ENCODE data around the gene CFAP74.
A peak's percentile ranks its signal among the peaks of the same experiment; 100 is the strongest.

The CFAP74 gene

DNA sequence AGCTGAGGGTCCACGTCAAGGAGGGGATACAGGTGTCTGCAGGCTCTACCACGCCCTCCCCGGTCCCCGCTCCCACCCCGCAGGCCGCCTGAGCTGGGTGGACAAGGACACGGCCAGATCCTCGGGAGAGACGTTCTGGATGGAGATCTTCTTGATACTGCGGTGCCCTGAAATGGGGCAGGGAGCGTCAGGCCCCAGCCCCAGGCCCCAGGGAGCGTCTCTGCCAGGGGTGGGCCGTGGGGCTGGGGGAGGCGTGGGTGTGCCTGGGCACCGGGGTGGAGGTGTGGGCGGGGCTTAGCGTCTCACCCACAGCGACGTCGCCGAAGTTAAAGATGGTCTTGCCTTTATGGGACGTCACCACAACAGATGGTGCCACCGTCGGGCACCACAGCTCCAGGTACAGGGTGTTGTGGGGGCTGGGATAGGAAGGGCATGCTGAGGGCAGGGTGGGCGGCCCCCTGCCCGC is 77.2 kb downstream of the CFAP74 start:
- no peak for DNase-seq (ENCODE audit: low spot score)

DNA sequence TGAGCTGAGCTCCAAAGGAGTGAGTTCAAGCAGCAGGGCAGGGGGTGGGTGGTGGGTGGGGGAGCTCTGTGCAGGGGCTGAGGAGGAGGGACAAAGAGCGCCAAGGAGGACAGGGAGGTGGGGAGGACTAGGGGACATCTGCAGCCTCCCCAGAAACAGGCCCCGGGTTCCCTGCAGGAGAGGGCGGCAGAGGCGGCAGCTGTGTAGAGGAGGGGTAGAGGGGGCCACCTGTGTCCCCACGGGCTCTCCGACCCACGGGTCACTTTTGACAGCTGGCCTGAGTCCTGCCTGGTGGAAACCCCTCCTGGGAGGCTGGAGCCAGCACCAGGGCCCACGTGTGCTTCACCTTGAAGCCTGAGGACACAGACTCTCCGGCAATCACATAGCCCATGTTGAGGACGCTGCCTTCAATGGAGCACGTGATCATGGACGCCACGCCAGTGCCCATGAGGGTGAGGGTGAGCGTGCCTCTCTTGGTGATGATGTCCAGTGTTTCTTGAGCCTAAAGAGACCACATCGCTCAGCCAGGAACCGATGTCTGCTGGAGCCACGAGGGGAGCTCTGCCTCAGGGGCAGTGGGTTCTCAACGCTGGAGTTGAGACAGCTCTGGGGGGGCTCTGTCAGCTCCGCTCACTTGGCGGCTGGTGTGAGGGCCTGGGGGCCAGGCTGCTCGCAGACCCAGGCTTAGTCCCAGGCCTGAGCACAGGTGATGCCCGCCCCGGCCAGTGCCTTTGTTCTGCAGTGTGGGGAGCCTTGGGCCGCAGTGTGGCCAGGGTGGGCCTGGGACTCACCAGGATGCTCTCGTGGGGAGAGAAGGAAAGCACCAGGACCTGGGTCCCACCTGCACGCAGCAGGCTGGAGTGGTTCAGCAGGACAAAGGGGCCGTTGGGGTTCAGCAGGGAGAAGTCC is 77.9 kb downstream of the CFAP74 start:
- no peak for DNase-seq (ENCODE audit: low spot score)

DNA sequence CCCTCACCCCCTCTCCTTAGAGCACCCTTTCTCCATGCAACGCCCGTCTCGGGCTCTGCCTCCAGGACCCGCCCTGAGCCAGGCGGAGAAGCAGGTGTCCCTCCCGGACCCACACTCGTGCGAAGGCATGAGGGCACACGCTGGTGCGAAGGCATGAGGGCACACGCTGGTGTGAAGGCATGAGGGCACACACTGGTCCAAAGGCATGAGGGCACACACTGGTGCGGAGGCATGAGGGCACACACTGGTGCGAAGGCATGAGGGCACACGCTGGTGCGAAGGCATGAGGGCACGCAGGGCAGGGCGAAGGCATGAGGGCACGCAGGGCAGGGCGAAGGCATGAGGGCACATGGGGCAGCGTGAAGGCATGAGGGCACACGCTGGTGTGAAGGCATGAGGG is 78.7 kb downstream of the CFAP74 start:
- no peak for DNase-seq (ENCODE audit: low spot score)

DNA sequence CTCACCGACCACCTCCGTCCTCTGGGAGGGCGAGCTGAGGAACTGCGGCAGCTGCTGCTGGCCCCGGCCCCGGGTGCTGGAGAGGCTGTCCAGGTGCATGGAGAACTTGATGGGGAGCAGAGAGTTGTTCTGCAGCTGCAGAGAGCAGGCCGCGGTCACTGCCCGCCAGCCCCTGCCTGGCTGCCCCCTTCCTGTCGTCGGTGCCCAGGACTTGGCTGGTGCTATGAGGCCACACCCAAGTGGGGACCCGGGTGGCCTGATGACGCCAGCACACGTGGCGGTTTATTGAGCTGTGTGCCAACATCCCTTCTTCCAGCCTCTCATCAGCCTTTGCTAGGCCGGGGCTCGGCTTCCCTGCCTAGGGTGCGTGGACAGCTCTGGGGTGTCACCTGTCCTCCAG is 79.2 kb downstream of the CFAP74 start:
- DNase-seq (ENCODE audit: low spot score), result no peak

DNA sequence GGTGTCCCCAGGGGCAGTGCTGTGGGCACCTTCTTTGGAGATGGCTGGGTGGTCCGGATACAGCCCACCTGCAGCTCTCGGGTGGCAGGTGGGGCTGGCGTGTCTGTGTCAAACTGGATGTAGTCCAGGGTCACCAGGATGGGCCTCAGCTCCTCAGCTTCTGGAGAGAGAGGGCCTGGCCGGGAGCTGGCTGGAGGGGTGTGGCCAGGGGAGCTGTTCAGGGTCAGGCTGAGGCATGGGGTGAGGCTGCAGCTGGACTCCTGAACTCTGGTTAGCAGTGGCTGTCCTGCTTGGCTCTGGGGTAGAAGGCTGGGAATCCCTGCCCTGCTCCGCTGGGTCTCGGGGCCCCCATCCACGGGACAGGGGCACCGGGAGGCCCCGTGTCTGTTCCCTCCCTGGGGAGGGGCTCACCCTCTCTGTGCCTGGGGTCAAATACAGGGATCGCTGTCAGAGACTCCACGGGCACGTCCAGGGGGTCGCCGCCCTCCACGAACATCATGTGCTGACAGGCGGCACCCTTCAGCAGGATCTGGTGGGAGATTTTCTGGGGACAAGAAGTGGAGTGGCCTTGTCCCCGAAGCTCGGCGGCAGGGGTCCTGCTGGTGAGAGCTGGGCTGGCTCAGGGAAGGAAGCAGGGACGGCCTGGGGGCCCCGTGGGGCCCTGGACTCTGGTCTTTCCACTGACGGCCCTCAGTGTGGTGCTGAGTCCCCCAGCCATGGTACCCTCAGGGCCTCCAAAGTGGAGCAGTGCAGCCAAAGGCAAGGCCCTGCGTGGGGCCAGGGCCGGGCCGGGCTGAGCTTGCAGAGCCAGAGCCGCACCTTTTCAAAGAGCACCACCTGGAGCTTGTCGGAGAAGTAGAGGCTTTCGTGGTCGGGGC is 80.4 kb downstream of the CFAP74 start:
- DNase-seq (ENCODE audit: low spot score), result no peak

DNA sequence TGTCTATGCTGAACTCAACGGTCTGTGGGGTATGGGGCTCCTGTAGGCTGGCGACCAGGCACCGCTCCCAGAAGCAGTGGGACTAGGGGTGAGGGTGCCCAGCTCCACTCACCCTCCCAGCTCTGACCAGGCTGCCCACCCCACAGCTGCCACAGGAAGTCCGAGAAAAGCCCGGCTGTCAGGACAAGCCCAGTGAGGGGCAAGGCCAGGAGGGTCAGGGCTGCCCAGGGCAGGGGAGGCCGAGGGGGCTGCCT is 81.0 kb downstream of the CFAP74 start:
- DNase-seq (ENCODE audit: low spot score), result no peak

DNA sequence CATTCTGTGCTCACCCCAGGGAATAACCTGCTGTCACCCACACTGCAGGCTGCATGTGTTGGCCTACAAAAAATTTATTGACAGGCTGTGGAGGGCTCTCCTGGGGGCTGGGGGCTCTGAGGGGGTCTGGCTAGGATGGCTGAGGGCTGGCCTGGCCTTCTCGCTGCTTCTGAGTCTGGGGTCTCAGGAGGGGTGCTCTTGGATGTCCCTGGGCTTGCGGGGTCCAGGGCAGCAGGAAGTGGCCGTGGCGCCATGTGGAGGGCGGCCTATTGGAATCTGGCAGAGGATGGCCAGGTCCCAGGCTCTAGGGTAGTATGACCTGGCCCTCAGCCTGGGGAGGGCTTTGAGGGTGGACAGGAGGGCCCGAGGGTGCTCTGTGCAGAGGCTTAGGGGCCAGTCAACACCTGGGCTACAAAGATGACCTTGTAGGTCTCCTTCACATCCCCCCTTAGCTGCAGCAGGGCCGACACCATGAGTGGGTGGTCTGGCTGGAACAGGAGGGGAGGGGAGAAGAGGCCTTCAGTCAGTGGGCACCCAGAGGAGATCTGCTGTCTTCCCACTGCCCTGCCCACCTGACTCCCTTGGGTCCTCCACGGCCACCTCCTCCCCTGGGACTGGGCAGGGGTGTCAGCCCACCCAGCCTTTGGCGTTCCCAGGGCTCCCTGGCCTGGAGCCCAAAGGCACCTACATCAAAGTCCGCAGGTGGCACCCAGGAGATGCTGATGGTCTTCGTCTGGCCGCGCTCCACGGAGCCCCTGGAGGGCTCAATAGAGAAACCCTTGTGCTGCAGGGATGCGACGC is 81.5 kb downstream of the CFAP74 start:
- no peak for DNase-seq (ENCODE audit: low spot score)

GRCh38 chr1:1921459-1921862 is 82.1 kb downstream of the CFAP74 start:
- DNase-seq (ENCODE audit: low spot score), result no peak

- DNase-seq (ENCODE audit: low spot score), result no peak
These were observed 82.8 kb downstream of the CFAP74 start for GRCh38 chr1:1920608-1921458.

- DNase-seq (ENCODE audit: low spot score), result no peak
These were observed 83.5 kb downstream of the CFAP74 start for GRCh38 chr1:1920057-1920607.

GRCh38 chr1:1919304-1920056 is 84.1 kb downstream of the CFAP74 start:
- DNase-seq (ENCODE audit: low spot score), result peak; percentile 99

- DNase-seq (ENCODE audit: low spot score), result no peak
These were observed 84.7 kb downstream of the CFAP74 start, which contains the start of gene TMEM52 for GRCh38 chr1:1918901-1919303. Gene TMEM52 (minus strand): TSS chr1:1919279. CDS start chr1:1919265, 14 bp downstream.

- DNase-seq (ENCODE audit: low spot score), result no peak
These were observed 85.3 kb downstream of the CFAP74 start for GRCh38 chr1:1917995-1918900.

GRCh38 chr1:1917304-1917976 is 86.1 kb downstream of the CFAP74 start:
- DNase-seq (ENCODE audit: low spot score), result no peak

GRCh38 chr1:1916851-1917251 is 86.7 kb downstream of the CFAP74 start:
- DNase-seq (ENCODE audit: low spot score), result no peak

DNA sequence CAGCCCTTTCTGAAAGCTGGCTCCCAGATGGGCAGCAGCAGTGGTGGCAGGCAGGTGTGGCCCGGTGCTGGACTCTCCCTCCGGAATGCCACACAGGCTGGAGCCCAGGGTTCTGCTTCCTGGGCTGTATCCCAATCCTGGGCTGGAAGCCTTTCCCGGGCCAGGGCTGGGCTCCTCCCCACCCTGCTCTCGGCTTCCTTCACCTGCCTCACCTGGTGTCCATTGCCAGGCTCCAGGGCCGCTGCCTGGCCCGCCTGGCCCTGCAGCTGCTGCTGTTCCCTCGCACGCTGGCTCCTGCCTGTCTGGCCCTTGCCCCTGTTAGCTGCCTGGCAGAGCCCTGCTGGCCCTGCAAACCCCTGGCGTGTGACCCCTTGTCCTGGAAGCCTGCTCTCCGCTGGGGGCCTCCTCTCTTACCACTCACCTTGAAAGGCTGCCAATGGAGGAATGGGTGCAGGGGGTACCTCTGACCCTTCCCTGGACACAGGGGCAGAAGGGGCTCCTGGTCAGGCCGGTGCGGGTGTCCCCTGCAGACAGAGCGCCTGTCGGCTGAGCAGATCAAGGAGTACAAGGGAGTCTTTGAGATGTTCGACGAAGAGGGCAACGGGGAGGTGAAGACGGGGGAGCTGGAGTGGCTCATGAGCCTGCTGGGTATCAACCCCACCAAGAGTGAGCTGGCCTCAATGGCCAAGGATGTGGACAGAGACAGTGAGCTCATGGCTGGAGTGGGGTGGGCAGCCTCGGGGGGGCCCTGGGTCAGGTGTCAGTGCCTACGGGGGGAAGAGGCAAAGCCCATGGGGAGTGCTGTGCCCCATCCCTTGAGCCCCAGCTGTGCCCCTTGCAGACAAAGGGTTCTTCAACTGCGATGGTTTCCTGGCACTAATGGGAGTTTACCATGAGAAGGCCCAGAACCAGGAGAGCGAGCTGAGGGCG is 87.4 kb downstream of the CFAP74 start:
- no peak for DNase-seq (ENCODE audit: low spot score)

GRCh38 chr1:1914971-1915692 is 88.5 kb downstream of the CFAP74 start, which contains the start of gene CALML6:
Gene CALML6 (plus strand): TSS chr1:1915260. CDS start chr1:1915281, 21 bp downstream.
- DNase-seq (ENCODE audit: low spot score), result no peak
